Left lung (tissue), 10 donors: ENCODE data around the gene SH3RF1. TPM values are rescaled to one million over a fixed set of nuclear protein-coding genes. Genes with fewer than 3 reads are reported as not detected.
"Not testable (repeated sequence)": the region's sequence is repeated elsewhere in the genome, so short reads cannot be mapped to it uniquely, and the experiment has no call there.

Experiments used
- ATAC-seq: fragments of 200-7000 bp; cut with Tn5 transposase; one replicate; pipeline ENCODE4 v1.9.1; 2020; ENCODE audit warnings: moderate library complexity
- DNase-seq, 4 donors: peaks; one replicate each; pipeline ENCODE4 v3.0.0-alpha.2; 2013 to 2020
- H3K27ac ChIP-seq, 2 donors: fragments of 200-600 bp; sonication (generic) in 1 of 2; one replicate each; pipeline versions ENCODE4 v1.5.0 to v1.8.0; 2020 to 2021
- H3K27me3 ChIP-seq, 2 donors: fragments of 200-600 bp; sonication (generic) in 1 of 2; one replicate each; pipeline versions ENCODE4 v1.5.0 to v1.8.0; 2020 to 2021
- H3K36me3 ChIP-seq, 2 donors: fragments of 200-600 bp; sonication (generic) in 1 of 2; one replicate each; pipeline versions ENCODE4 v1.5.0 to v1.8.0; 2020 to 2021
- H3K4me1 ChIP-seq, 2 donors: fragments of 200-600 bp; one replicate each; pipeline ENCODE4 v1.8.0; 2021
- H3K4me3 ChIP-seq, 2 donors: fragments of 200-600 bp; sonication (generic) in 1 of 2; one replicate each; pipeline versions ENCODE4 v1.5.0 to v1.8.0; 2020 to 2021; ENCODE audit warnings: mild to moderate bottlenecking in 1 of 2
- H3K9me3 ChIP-seq, 2 donors: fragments of 200-600 bp; sonication (generic) in 1 of 2; one replicate each; pipeline versions ENCODE4 v1.5.0 to v1.8.0; 2020 to 2021
- CTCF ChIP-seq, 2 donors: fragments of 200-600 bp; sonication (generic) in 1 of 2; IDR thresholded peaks; one replicate each; pipeline versions ENCODE4 v1.5.0 to v1.8.0; 2021; ENCODE audit warnings: antibody characterized with exemption in 2 of 2
- intact Hi-C, 2 donors: fragments of 100-400 bp; cut with DNase I; formaldehyde crosslinking; loops; one replicate each; pipeline versions ENCODE4 v1.11.2 to v1.14.2; 2022
- polyA plus RNA-seq, 6 donors: library from polyadenylated mRNA; unstranded; fragments of 120-200 nt; gene quantifications; one replicate each; pipeline ENCODE4 v1.2.1, GENCODE V29; 2013; ENCODE audit not compliant: insufficient read length in 6 of 6
- total RNA-seq, 2 donors: library from RNA; stranded (reverse); fragmentation: NEBNext Ultra II Directional; extraction: Animal tissue kit (Norgen Biotek cat#: 25700); gene quantifications; one replicate each; pipeline ENCODE4 v1.2.1, GENCODE V29; 2021
- donor health status: DM: no; HTN: yes; CAD: no.
- donor health status: DM: no; HTN: no; CAD: no.

SH3RF1 gene
- total and polyA plus RNA-seq, 8 donors = 18.9 to 39.4 (median 20.8) TPM

- Histone ChIP-seq H3K27ac (no peak overlapping the region), H3K4me1 (peaks cover 18 to 22% of the 10 kb centered on the region in 2 donors), H3K27me3 (no peaks in the 10 kb centered on the region), H3K4me3 (no peak overlapping the region), H3K9me3 (no peaks in the 10 kb centered on the region), H3K36me3 (no peaks in the 10 kb centered on the region)
- DNase-seq (no peak), ATAC-seq (no peak)
- intact Hi-C loops = no loop called here
- TF ChIP-seq CTCF (IDR thresholded peaks at IDR 0.05) = no peak
These were observed 65.5 kb downstream of the SH3RF1 start for GRCh38 chr4:169205075-169205743.

GRCh38 chr4:169203891-169204290 is 66.9 kb downstream of the SH3RF1 start:
- no peaks in the 10 kb centered on the region for H3K36me3 ChIP-seq
- peaks cover 14 to 18% of the 10 kb centered on the region in 2 donors for H3K4me1 ChIP-seq
- intact Hi-C loops = no loop called here
- ATAC-seq (no peak), DNase-seq (no peak)
- no peaks in the 10 kb centered on the region for H3K9me3 ChIP-seq
- no peak for TF ChIP-seq CTCF (IDR thresholded peaks at IDR 0.05)
- H3K27me3 ChIP-seq = no peaks in the 10 kb centered on the region
- H3K27ac ChIP-seq = no peak overlapping the region
- H3K4me3 ChIP-seq = no peak overlapping the region

GRCh38 chr4:169203278-169203677 is 67.5 kb downstream of the SH3RF1 start:
- DNase-seq, H3K36me3 ChIP-seq, intact Hi-C loops, H3K9me3 ChIP-seq, H3K27ac ChIP-seq, H3K4me3 ChIP-seq, H3K27me3 ChIP-seq, ATAC-seq: not testable (repeated sequence)
- H3K4me1 ChIP-seq = peaks cover 13 to 18% of the 10 kb centered on the region in 2 donors

- ATAC-seq (no peak), DNase-seq (no peak)
- TF ChIP-seq CTCF (IDR thresholded peaks at IDR 0.05) = no peak
- Histone ChIP-seq H3K27me3 (no peaks in the 10 kb centered on the region), H3K4me3 (no peak overlapping the region), H3K36me3 (no peaks in the 10 kb centered on the region), H3K9me3 (no peaks in the 10 kb centered on the region), H3K4me1 (peaks cover 9 to 18% of the 10 kb centered on the region in 2 donors), H3K27ac (no peak overlapping the region)
- intact Hi-C loops = no loop called here
These were observed 67.9 kb downstream of the SH3RF1 start for GRCh38 chr4:169202878-169203277.

- H3K27me3 ChIP-seq = no peaks in the 10 kb centered on the region
- no peak for DNase-seq
- H3K4me3 ChIP-seq = no peak overlapping the region
- no peaks in the 10 kb centered on the region for H3K36me3 ChIP-seq
- intact Hi-C loops = no loop called here
- ATAC-seq = peak; percentile 44
- H3K4me1 ChIP-seq = peaks cover 9 to 18% of the 10 kb centered on the region in 2 donors
- no peaks in the 10 kb centered on the region for H3K9me3 ChIP-seq
- no peak for TF ChIP-seq CTCF (IDR thresholded peaks at IDR 0.05)
- peak overlapping the region in 1 of 2 donors; percentile 67 for H3K27ac ChIP-seq
These were observed 68.5 kb downstream of the SH3RF1 start for GRCh38 chr4:169202145-169202699.
